LNCaP clone FGC (cell line): ENCODE data around the gene ABCB10.
"Not testable (repeated sequence)": the region's sequence is repeated elsewhere in the genome, so short reads cannot be mapped to it uniquely, and the experiment has no call there.

Experiments used
- DNase-seq: peaks from one replicate; pipeline ENCODE4 v3.0.0-alpha.2; 2011; ENCODE audit warnings: low read depth
- H3K4me3 ChIP-seq: 2 replicates; pipeline ENCODE4 v1.5.1; 2011; ENCODE audit warnings: mild to moderate bottlenecking, low read depth, low read length, control low read depth
- TF ChIP-seq, protein P1 (sequence below): IDR thresholded peaks from 2 replicates; pipeline ENCODE4 v1.5.1; 2012; ENCODE audit warnings: mild to moderate bottlenecking; ENCODE audit not compliant: control insufficient read depth, insufficient read depth; ENCODE audit errors: extremely low read depth

The ABCB10 gene

DNA sequence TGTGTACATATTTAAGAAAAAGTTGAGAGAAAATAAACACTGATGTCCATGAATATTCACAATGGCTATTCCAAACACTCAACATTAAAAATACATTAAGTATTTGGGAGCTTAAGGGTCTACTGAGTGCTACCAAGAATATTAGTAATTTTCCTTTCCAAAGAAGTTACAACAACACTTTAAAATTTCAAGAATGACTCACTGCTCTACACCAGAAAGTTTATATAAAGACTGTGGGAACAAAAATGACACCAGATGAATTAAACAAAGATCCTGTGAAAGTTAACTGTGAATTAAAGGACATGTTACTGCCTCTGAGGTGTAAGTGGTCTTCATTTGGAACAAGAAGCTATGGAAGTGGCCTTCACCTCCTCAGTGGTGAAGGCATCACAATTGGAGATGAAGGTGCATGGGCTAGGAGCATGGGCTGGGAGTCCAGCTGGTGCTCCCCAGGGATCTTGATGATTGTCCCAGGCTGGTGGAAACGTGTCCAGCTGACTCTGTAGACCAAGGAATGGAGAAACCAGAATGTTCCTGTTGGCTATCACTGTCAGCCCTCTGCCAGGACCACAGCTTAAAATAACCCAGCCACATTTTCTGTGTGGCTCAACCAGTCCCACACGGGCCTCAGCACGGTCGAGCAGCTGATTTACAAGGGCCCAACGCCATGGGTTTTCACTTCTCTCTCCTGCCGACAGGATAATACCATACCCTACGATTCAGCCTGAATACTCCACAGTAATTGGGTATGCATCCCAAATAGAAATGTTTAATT lies 38.6 kb upstream of the ABCB10 start:
- no peak overlapping the region for H3K4me3 ChIP-seq
- TF ChIP-seq, protein P1, sequence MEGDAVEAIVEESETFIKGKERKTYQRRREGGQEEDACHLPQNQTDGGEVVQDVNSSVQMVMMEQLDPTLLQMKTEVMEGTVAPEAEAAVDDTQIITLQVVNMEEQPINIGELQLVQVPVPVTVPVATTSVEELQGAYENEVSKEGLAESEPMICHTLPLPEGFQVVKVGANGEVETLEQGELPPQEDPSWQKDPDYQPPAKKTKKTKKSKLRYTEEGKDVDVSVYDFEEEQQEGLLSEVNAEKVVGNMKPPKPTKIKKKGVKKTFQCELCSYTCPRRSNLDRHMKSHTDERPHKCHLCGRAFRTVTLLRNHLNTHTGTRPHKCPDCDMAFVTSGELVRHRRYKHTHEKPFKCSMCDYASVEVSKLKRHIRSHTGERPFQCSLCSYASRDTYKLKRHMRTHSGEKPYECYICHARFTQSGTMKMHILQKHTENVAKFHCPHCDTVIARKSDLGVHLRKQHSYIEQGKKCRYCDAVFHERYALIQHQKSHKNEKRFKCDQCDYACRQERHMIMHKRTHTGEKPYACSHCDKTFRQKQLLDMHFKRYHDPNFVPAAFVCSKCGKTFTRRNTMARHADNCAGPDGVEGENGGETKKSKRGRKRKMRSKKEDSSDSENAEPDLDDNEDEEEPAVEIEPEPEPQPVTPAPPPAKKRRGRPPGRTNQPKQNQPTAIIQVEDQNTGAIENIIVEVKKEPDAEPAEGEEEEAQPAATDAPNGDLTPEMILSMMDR, result no peak
- DNase-seq, result no peak

GRCh38 chr1:229595876-229596275 lies 37.4 kb upstream of the ABCB10 start:
- not testable (repeated sequence) for H3K4me3 ChIP-seq, DNase-seq

GRCh38 chr1:229594227-229595008 lies 35.9 kb upstream of the ABCB10 start:
- no peak overlapping the region for H3K4me3 ChIP-seq
- TF ChIP-seq, protein P1, result no peak
- DNase-seq, result no peak

- H3K4me3 ChIP-seq, result no peak overlapping the region
- no peak for DNase-seq
- TF ChIP-seq, protein P1, result no peak
Measured at GRCh38 chr1:229593800-229594199, 35.3 kb upstream of the ABCB10 start.

DNA sequence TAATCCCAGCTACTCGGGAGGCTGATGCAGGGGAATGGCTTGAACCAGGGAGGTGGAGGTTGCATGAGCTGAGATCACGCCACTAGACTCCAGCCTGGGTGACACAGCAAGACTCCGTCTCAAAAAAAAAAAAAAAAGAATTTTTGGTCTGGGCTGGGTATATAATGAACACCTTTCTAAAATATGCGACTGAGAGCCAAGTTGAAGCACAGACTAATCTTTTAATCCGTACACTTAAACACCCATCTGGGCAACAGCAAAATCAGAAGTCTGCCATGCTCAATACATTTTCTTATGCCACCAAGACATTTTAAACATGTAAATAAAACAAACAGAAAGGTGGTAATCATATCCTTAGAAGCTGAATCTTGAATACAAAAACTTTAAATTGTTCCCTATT lies 31.6 kb upstream of the ABCB10 start:
- TF ChIP-seq, protein P1, result no peak
- DNase-seq, result no peak
- no peak overlapping the region for H3K4me3 ChIP-seq

GRCh38 chr1:229585338-229585737 lies 26.8 kb upstream of the ABCB10 start:
- TF ChIP-seq, protein P1, result no peak
- no peak for DNase-seq
- H3K4me3 ChIP-seq, result no peak overlapping the region

DNA sequence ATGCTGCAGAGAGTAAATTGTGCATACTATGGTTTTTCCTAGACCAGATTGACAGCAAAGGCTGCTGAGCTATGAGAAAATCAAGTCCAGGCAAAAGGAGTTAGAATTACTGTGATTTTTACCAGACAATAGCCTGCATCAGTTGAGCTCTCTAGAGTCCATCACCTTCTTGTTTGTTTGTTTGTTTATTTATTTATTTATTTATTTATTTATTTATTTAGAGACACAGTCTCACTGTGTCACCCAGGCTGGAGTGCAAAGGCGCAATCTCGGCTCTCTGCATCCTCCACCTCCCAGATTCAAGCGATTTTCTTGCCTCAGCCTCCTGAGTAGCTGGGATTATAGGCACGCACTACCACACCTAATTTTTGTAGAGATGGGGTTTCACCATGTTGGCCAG lies 24.2 kb upstream of the ABCB10 start:
- H3K4me3 ChIP-seq, result no peak overlapping the region
- TF ChIP-seq, protein P1, result no peak
- no peak for DNase-seq
